Prostate gland (tissue), 2 donors: ENCODE data around the gene NBEA.

Experiments
- CTCF ChIP-seq, 4 experiments: fragments of 200-600 bp in 2 of 4; fragments of 450-650 bp in 2 of 4; sonication (generic) in 2 of 4; IDR thresholded peaks; 1 replicate in 3 of 4; 2 replicates in 1 of 4; pipeline ENCODE4 v1.5.1; 2016 to 2019; ENCODE audit warnings: antibody characterized with exemption in 4 of 4, mild to moderate bottlenecking in 2 of 4, moderate library complexity in 2 of 4
- POLR2AphosphoS5 ChIP-seq: sonication (generic); formaldehyde crosslinking; IDR thresholded peaks from one replicate; pipeline ENCODE4 v1.6.1; 2017; ENCODE audit warnings: antibody characterized with exemption

GRCh38 chr13:35225159-35225558 is 283.1 kb downstream of the NBEA start:
- TF ChIP-seq CTCF (IDR thresholded peaks at IDR 0.05), result no peak
- TF ChIP-seq POLR2AphosphoS5, result no peak
